Brain microvascular endothelial cell (primary cell): ENCODE data around the gene DTHD1.
A peak's percentile ranks its signal among the peaks of the same experiment; 100 is the strongest.

ENCODE experiments used
- DNase-seq: peaks from one replicate; pipeline ENCODE4 v3.0.0-alpha.2; 2020
- H3K27ac ChIP-seq: fragments of 250-450 bp; sonication (Bioruptor Pico); 2 replicates; pipeline ENCODE4 v1.5.1; 2020; ENCODE audit warnings: mild to moderate bottlenecking, moderate library complexity
- H3K27me3 ChIP-seq: fragments of 250-450 bp; sonication (Bioruptor Pico); replicated peaks from 2 replicates; pipeline ENCODE4 v1.5.1; 2020; ENCODE audit warnings: mild to moderate bottlenecking
- H3K36me3 ChIP-seq: fragments of 250-450 bp; sonication (Bioruptor Pico); replicated peaks from 2 replicates; pipeline ENCODE4 v1.5.1; 2020; ENCODE audit warnings: mild to moderate bottlenecking
- H3K4me3 ChIP-seq: 2 replicates; pipeline ENCODE4 v1.5.1; 2011; ENCODE audit warnings: low read depth, mild to moderate bottlenecking, control low read depth, low read length, moderate library complexity
- CTCF ChIP-seq: IDR thresholded peaks from 2 replicates; pipeline ENCODE4 v1.5.1; 2011; ENCODE audit warnings: low read depth, mild to moderate bottlenecking, moderate library complexity, low read length, control low read depth, inconsistent platforms; ENCODE audit errors: missing control alignments
- in situ Hi-C: cut with HindIII; loops from 2 replicates; pipeline ENCODE4 v1.10.0; 2017; ENCODE audit warnings: low sequenced_read_pairs, low pct_ligation_motif_present

DTHD1 gene

GRCh38 chr4:36241771-36242170 is 39.6 kb upstream of the DTHD1 start:
- no peak for DNase-seq
- no peaks in the 10 kb centered on the region for H3K27me3 ChIP-seq
- no peak for TF ChIP-seq CTCF
- H3K36me3 ChIP-seq, result no peaks in the 10 kb centered on the region
- no peak overlapping the region for H3K27ac ChIP-seq
- H3K4me3 ChIP-seq, result no peak overlapping the region
- in situ Hi-C loops, result no loop called here

- no peak overlapping the region for H3K27ac ChIP-seq
- no peak for TF ChIP-seq CTCF
- in situ Hi-C loops, result no loop called here
- no peaks in the 10 kb centered on the region for H3K27me3 ChIP-seq
- H3K36me3 ChIP-seq, result no peaks in the 10 kb centered on the region
- DNase-seq, result no peak
- no peak overlapping the region for H3K4me3 ChIP-seq
Measured at GRCh38 chr4:36242629-36243354, 38.6 kb upstream of the DTHD1 start.

- no peak overlapping the region for H3K27ac ChIP-seq
- in situ Hi-C loops, result no loop called here
- no peak for DNase-seq
- peak overlapping the region; percentile 65 for H3K4me3 ChIP-seq
- H3K27me3 ChIP-seq, result no peaks in the 10 kb centered on the region
- H3K36me3 ChIP-seq, result no peaks in the 10 kb centered on the region
- no peak for TF ChIP-seq CTCF
Measured at GRCh38 chr4:36243355-36244256, 37.8 kb upstream of the DTHD1 start.

DNA sequence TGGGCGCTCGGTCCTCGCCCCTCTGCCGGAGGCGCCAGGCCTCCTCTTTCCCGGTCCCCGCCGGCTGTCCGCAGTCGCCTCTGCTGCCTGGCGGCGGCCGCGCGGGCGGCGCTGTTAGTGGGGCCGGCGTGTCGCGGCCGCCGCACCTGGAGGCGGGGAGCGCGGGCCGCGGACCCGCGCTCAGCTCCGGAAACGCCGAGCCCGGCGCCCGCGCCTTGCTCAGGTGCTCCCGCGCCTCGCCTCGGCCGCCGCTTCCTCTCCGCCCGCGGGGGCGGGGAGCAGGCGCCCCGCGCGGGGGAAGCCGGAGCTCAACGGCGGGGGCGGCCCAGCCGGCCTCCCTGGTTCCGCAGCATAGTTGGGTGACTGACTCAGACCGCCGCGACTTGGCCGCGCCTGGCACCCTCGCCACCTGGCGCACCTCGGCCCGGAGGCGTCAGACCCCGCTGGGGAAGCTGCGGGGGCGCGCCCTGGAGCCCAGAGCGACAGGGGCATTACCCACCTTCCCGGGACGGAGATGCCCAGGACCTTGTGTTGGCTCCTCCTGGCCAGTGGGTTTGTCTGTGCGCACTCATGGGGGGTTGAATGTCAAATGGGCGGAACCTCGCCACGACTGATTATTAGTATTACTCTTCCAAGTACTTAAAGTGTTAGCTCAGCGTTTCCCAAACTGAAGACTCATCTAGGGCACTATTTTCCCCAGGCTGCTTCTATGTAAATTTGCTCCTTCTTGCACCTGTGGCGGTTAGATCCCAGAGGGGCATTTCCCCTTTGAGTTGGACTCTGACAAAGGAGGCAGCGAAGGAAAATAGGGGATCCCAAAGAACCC is 36.9 kb upstream of the DTHD1 start, which contains the start of gene ARAP2:
TSS of gene ARAP2 (minus strand) at position 258 of the 826 bp plus-strand sequence. CDS start 15,028 bp downstream, outside the sequence.
- Histone ChIP-seq H3K36me3 (no peaks in the 10 kb centered on the region), H3K27me3 (no peaks in the 10 kb centered on the region), H3K27ac (no peak within 1 kb of the TSS), H3K4me3 (peak within 1 kb of the TSS; percentile 65)
- no peak for DNase-seq
- in situ Hi-C loops, result no loop called here
- no peak for TF ChIP-seq CTCF

- TF ChIP-seq CTCF, result no peak
- no peaks in the 10 kb centered on the region for H3K36me3 ChIP-seq
- H3K27me3 ChIP-seq, result no peaks in the 10 kb centered on the region
- H3K27ac ChIP-seq, result no peak overlapping the region
- no peak overlapping the region for H3K4me3 ChIP-seq
- no peak for DNase-seq
- in situ Hi-C loops, result no loop called here
Measured at GRCh38 chr4:36249610-36250009, 31.8 kb upstream of the DTHD1 start.
